Measurements from ENCODE around the gene PMEPA1. TPM values are rescaled to one million over a fixed set of nuclear protein-coding genes. Genes with fewer than 3 reads are reported as not detected.

The PMEPA1 gene
- total and polyA plus RNA-seq, 2 experiments from 2014 or later = 7.3 to 15.4 TPM

DNA sequence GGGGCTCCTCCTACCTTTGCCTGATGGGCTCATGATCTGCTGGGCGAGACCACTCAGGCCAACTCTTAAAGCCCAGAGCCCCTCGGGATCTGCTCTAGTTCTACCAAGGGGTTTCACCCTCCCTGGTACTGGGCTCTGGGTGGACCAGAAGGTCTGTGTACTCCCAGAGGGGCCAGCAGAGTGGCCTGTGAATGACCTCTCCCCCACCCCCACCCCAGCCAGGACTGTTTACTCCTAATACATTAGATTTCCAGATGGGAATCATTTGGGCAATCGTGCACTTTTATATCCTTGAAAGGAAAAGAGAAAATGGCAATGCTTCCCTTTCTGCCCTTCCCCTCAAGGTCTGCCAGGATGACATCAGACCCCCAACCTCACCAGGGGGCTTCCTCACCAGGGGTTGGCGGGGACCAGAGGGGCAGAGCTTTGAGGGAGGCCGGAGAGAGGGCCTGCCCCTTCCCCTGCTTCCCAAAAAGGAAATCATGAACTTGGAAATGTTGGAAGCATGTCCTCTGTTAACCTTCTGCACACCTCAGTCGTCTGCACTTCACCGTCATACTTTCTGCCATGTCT is 37.1 kb upstream of the PMEPA1 start (continued):
- TF ChIP-seq, protein P1, sequence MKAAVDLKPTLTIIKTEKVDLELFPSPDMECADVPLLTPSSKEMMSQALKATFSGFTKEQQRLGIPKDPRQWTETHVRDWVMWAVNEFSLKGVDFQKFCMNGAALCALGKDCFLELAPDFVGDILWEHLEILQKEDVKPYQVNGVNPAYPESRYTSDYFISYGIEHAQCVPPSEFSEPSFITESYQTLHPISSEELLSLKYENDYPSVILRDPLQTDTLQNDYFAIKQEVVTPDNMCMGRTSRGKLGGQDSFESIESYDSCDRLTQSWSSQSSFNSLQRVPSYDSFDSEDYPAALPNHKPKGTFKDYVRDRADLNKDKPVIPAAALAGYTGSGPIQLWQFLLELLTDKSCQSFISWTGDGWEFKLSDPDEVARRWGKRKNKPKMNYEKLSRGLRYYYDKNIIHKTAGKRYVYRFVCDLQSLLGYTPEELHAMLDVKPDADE (IDR thresholded peaks at IDR 0.05) = no peak
- TF ChIP-seq ZNF462 (CRISPR knock-in tag; IDR thresholded peaks at IDR 0.05) (no peak), STAT1 (IDR thresholded peaks at IDR 0.05; ENCODE audit: unreplicated experiment) (no peak), ZNF114 (CRISPR knock-in tag; IDR thresholded peaks at IDR 0.05) (no peak), JUNB (IDR thresholded peaks at IDR 0.05; ENCODE audit: unreplicated experiment) (no peak), POLR2AphosphoS5 (IDR thresholded peaks at IDR 0.05; ENCODE audit: low read depth) (no peak), EZH2 (IDR thresholded peaks at IDR 0.05; ENCODE audit: low read depth, unreplicated experiment) (no peak), NANOG (IDR thresholded peaks at IDR 0.05; ENCODE audit: borderline replicate concordance) (no peak)

GRCh38 chr20:57746201-57746600 is 36.4 kb upstream of the PMEPA1 start:
- Histone ChIP-seq H3K27ac (ENCODE audit: low read depth) (no peak overlapping the region), H2AFZ (no peak overlapping the region), H3K36me3 (ENCODE audit: insufficient read depth) (no peaks in the 10 kb centered on the region), H4K20me1 (replicated peaks; ENCODE audit: insufficient read depth) (no peaks in the 10 kb centered on the region), H3K4me3 (no peak overlapping the region), H3F3A (replicated peaks; ENCODE audit: low read depth) (no peaks in the 10 kb centered on the region), H3K79me2 (replicated peaks; ENCODE audit: insufficient read depth) (no peaks in the 10 kb centered on the region), H3K4me1 (ENCODE audit: insufficient read depth) (no peaks in the 10 kb centered on the region), H3K4me2 (no peak overlapping the region), H3K9me2 (ENCODE audit: insufficient read depth) (no peaks in the 10 kb centered on the region), H3K27me3 (ENCODE audit: insufficient read depth) (no peaks in the 10 kb centered on the region)
- DNase-seq (ENCODE audit: low spot score) (no peak), ATAC-seq (no peak)
- Mint-ChIP-seq H3K9me3 (no peaks in the 10 kb centered on the region), H3K4me1 (peaks cover 11% of the 10 kb centered on the region), H3K4me3 (no peak overlapping the region), H3K27me3 (ENCODE audit: insufficient read depth, low read depth, poor library complexity) (peaks cover 6% of the 10 kb centered on the region), H3K27ac (no peak overlapping the region), H3K36me3 (ENCODE audit: low read depth) (no peaks in the 10 kb centered on the region)
- TF ChIP-seq, protein P1 (IDR thresholded peaks at IDR 0.05) = no peak
- TF ChIP-seq EZH2 (IDR thresholded peaks at IDR 0.05; ENCODE audit: low read depth, unreplicated experiment) (no peak), NANOG (IDR thresholded peaks at IDR 0.05; ENCODE audit: borderline replicate concordance) (no peak)

Data from GM23338 (cell line).